T1000 (cell line): ENCODE data around the gene MET.
"Not testable (repeated sequence)": the region's sequence is repeated elsewhere in the genome, so short reads cannot be mapped to it uniquely, and the experiment has no call there.

Experiments
- DNase-seq: peaks from one replicate; lab custom pipeline; 2025; ENCODE audit warnings: mixed read lengths; lab: John Stamatoyannopoulos, UW

The MET gene

GRCh38 chr7:116728413-116728812 is 56.4 kb downstream of the MET start:
- DNase-seq = no peak

GRCh38 chr7:116730097-116731022 is 58.4 kb downstream of the MET start:
- no peak for DNase-seq

GRCh38 chr7:116731023-116731395 is 59.0 kb downstream of the MET start:
- no peak for DNase-seq

GRCh38 chr7:116731445-116732335 is 59.7 kb downstream of the MET start:
- no peak for DNase-seq

GRCh38 chr7:116732788-116733694 is 61.0 kb downstream of the MET start:
- DNase-seq = no peak

GRCh38 chr7:116733924-116734580 is 62.1 kb downstream of the MET start:
- no peak for DNase-seq

GRCh38 chr7:116734710-116735109 is 62.7 kb downstream of the MET start:
- no peak for DNase-seq

GRCh38 chr7:116736927-116737715 is 65.1 kb downstream of the MET start:
- no peak for DNase-seq

GRCh38 chr7:116738378-116738777 is 66.4 kb downstream of the MET start:
- DNase-seq = no peak

GRCh38 chr7:116739307-116739706 is 67.3 kb downstream of the MET start:
- DNase-seq = no peak

GRCh38 chr7:116740231-116740630 is 68.2 kb downstream of the MET start:
- DNase-seq = no peak

GRCh38 chr7:116740755-116741462 is 68.9 kb downstream of the MET start:
- DNase-seq = no peak

GRCh38 chr7:116741625-116742316 is 69.8 kb downstream of the MET start:
- no peak for DNase-seq

GRCh38 chr7:116742641-116743040 is 70.6 kb downstream of the MET start:
- DNase-seq = no peak

- not testable (repeated sequence) for DNase-seq
Measured at GRCh38 chr7:116743835-116744234, 71.8 kb downstream of the MET start.

- DNase-seq = not testable (repeated sequence)
Measured at GRCh38 chr7:116746388-116746787, 74.4 kb downstream of the MET start.

GRCh38 chr7:116751070-116751469 is 79.1 kb downstream of the MET start:
- not testable (repeated sequence) for DNase-seq

- no peak for DNase-seq
Measured at GRCh38 chr7:116752305-116753074, 80.5 kb downstream of the MET start.
